Thymus (tissue), 14 donors: ENCODE data around the gene ECT2. TPM values are rescaled to one million over a fixed set of nuclear protein-coding genes. Genes with fewer than 3 reads are reported as not detected.
"Not testable (repeated sequence)": the region's sequence is repeated elsewhere in the genome, so short reads cannot be mapped to it uniquely, and the experiment has no call there.

Source experiments
- DNase-seq, 9 donors: peaks; one replicate each; pipeline ENCODE4 v3.0.0-alpha.2; 2013; ENCODE audit warnings: low spot score in 9 of 9, low read depth in 6 of 9, missing footprints in 1 of 9
- H3K27ac ChIP-seq, 2 donors: one replicate each; pipeline ENCODE4 v1.5.1; 2013; ENCODE audit warnings: control low read depth in 1 of 2, low read depth in 1 of 2, low read length in 1 of 2, mild to moderate bottlenecking in 1 of 2, moderate library complexity in 1 of 2
- H3K27me3 ChIP-seq, 2 donors: one replicate each; pipeline ENCODE4 v1.5.1; 2013; ENCODE audit warnings: low read length in 1 of 2; ENCODE audit not compliant: control insufficient read depth in 2 of 2, insufficient read depth in 1 of 2
- H3K36me3 ChIP-seq, 2 donors: one replicate each; pipeline ENCODE4 v1.5.1; 2013; ENCODE audit warnings: low read length in 1 of 2, mild to moderate bottlenecking in 1 of 2, moderate library complexity in 1 of 2; ENCODE audit not compliant: control insufficient read depth in 2 of 2, insufficient read depth in 2 of 2
- H3K4me1 ChIP-seq, 2 donors: one replicate each; pipeline ENCODE4 v1.5.1; 2013; ENCODE audit warnings: low read length in 2 of 2; ENCODE audit not compliant: control insufficient read depth in 2 of 2, insufficient read depth in 2 of 2
- H3K4me3 ChIP-seq, 2 donors: one replicate each; pipeline ENCODE4 v1.5.1; 2013; ENCODE audit warnings: low read length in 2 of 2, control low read depth in 1 of 2, mild to moderate bottlenecking in 1 of 2
- H3K9me3 ChIP-seq, 2 donors: one replicate each; pipeline ENCODE4 v1.5.1; 2013; ENCODE audit warnings: low read length in 1 of 2, mild to moderate bottlenecking in 1 of 2; ENCODE audit not compliant: control insufficient read depth in 2 of 2, insufficient read depth in 1 of 2
- WGBS: extraction: QIAGEN DNeasy Blood & Tissue Kit; methylation state at CpG from one replicate; pipeline ENCODE4 v1.1.7; 2013; 5-methylcytosine and 5-hydroxymethylcytosine counted together
- long read RNA-seq, 10 donors: transcript quantifications; one replicate each; lab custom pipeline, GENCODE V29; 2026
- polyA plus RNA-seq: library from polyadenylated mRNA; stranded (reverse); fragments of 200-250 nt; gene quantifications from one replicate; pipeline ENCODE4 v1.2.3, GENCODE V29; 2013
- total RNA-seq: library from RNA; stranded (reverse); fragments of 120-200 nt; gene quantifications from one replicate; pipeline ENCODE4 v1.2.4, GENCODE V29; 2013
- donor health status: healthy.

Gene ECT2, protein sequence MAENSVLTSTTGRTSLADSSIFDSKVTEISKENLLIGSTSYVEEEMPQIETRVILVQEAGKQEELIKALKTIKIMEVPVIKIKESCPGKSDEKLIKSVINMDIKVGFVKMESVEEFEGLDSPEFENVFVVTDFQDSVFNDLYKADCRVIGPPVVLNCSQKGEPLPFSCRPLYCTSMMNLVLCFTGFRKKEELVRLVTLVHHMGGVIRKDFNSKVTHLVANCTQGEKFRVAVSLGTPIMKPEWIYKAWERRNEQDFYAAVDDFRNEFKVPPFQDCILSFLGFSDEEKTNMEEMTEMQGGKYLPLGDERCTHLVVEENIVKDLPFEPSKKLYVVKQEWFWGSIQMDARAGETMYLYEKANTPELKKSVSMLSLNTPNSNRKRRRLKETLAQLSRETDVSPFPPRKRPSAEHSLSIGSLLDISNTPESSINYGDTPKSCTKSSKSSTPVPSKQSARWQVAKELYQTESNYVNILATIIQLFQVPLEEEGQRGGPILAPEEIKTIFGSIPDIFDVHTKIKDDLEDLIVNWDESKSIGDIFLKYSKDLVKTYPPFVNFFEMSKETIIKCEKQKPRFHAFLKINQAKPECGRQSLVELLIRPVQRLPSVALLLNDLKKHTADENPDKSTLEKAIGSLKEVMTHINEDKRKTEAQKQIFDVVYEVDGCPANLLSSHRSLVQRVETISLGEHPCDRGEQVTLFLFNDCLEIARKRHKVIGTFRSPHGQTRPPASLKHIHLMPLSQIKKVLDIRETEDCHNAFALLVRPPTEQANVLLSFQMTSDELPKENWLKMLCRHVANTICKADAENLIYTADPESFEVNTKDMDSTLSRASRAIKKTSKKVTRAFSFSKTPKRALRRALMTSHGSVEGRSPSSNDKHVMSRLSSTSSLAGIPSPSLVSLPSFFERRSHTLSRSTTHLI
- total RNA-seq = 39.0 TPM
- 7.9 TPM for polyA plus RNA-seq
- long read RNA-seq, donor 1, full-length matches to known transcripts = 1 of 1 reads
- long read RNA-seq, donor 1, partial matches to known transcripts = 0 of 1 reads
- long read RNA-seq, donor 1, other reads (novel, unspliced or antisense) = 0 of 1 reads
- long read RNA-seq, donor 2 = 0 reads
- long read RNA-seq, donor 3, full-length matches to known transcripts = 4 of 4 reads
- long read RNA-seq, donor 3, partial matches to known transcripts = 0 of 4 reads
- long read RNA-seq, donor 3, other reads (novel, unspliced or antisense) = 0 of 4 reads
- long read RNA-seq, donor 4, full-length matches to known transcripts = 1 of 1 reads
- long read RNA-seq, donor 4, partial matches to known transcripts = 0 of 1 reads
- long read RNA-seq, donor 4, other reads (novel, unspliced or antisense) = 0 of 1 reads
- long read RNA-seq, donor 5, full-length matches to known transcripts = 3 of 50 reads
- long read RNA-seq, donor 5, partial matches to known transcripts = 47 of 50 reads
- long read RNA-seq, donor 5, other reads (novel, unspliced or antisense) = 0 of 50 reads
- long read RNA-seq, donor 6, full-length matches to known transcripts = 3 of 13 reads
- long read RNA-seq, donor 6, partial matches to known transcripts = 10 of 13 reads
- long read RNA-seq, donor 6, other reads (novel, unspliced or antisense) = 0 of 13 reads
- long read RNA-seq, donor 7, full-length matches to known transcripts = 4 of 4 reads
- long read RNA-seq, donor 7, partial matches to known transcripts = 0 of 4 reads
- long read RNA-seq, donor 7, other reads (novel, unspliced or antisense) = 0 of 4 reads
- long read RNA-seq, donor 8, full-length matches to known transcripts = 3 of 3 reads
- long read RNA-seq, donor 8, partial matches to known transcripts = 0 of 3 reads
- long read RNA-seq, donor 8, other reads (novel, unspliced or antisense) = 0 of 3 reads
- long read RNA-seq, donor 9, full-length matches to known transcripts = 4 of 4 reads
- long read RNA-seq, donor 9, partial matches to known transcripts = 0 of 4 reads
- long read RNA-seq, donor 9, other reads (novel, unspliced or antisense) = 0 of 4 reads
- long read RNA-seq, donor 10, full-length matches to known transcripts = 2 of 18 reads
- long read RNA-seq, donor 10, partial matches to known transcripts = 16 of 18 reads
- long read RNA-seq, donor 10, other reads (novel, unspliced or antisense) = 0 of 18 reads

DNA sequence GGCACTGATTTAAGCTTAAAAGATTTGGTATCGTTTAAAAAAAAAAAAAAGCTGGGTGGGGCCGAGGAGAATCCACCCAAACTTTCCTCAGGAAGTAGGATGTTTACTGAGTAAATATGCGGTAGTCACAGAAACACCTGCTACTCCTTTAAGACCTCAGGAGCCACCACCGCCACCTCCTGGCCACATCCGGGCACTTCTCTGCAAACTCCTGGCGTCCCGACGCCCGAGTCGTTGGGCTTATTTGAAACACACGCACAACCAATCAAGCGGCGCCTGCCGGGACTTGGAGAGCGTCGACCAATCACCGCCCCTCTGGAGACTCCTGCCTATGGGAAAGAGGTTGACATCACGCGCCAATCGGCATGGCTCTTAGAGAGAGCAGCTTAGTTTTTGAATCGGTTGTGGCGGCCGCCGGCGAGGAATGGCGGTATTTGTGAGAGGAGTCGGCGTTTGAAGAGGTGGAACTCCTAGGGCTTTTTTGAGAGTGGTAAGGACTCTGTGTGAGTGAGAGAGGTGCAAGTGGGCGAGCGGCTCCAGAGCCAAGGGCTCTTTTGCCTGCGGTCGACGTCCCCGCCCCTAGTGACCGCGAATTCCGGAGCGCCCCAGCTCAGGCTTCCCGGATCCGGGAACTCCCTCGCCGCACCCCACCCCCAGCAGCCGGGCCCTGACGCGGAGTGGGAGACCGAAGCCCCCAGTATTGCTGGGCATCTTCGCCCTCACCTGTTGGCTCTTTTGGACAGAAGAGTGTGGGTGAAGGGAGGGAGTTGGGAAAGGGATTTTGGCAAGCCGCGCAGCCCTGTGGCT lies at the start of gene ECT2:
TSS of gene ECT2 (plus strand) at position 359 of the 807 bp plus-strand sequence. CDS start 3,805 bp downstream, outside the sequence.
- H3K4me1 ChIP-seq = peaks cover 5 to 17% of the 10 kb centered on the region in 2 donors
- no peaks in the 10 kb centered on the region for H3K27me3 ChIP-seq
- H3K36me3 ChIP-seq = peaks cover 0 to 18% of the 10 kb centered on the region in 2 donors
- under 1% methylated on average over 49 of the region's 49 CpGs for WGBS
- peak; percentile 97 to 100 (median 99) for DNase-seq
- H3K9me3 ChIP-seq = no peaks in the 10 kb centered on the region
- peak within 1 kb of the TSS; percentile 62 to 86 for H3K27ac ChIP-seq
- peak within 1 kb of the TSS; percentile 84 to 92 for H3K4me3 ChIP-seq

- H3K4me1 ChIP-seq = no peaks in the 10 kb centered on the region
- H3K27me3 ChIP-seq = no peaks in the 10 kb centered on the region
- no peaks in the 10 kb centered on the region for H3K9me3 ChIP-seq
- WGBS = 100% methylated on average over 1 of the region's 1 CpG
- H3K27ac ChIP-seq = no peak overlapping the region
- no peak overlapping the region for H3K4me3 ChIP-seq
- DNase-seq = no peak
- no peaks in the 10 kb centered on the region for H3K36me3 ChIP-seq
Measured at GRCh38 chr3:172700936-172701455, 49.5 kb upstream of the ECT2 start.

DNA sequence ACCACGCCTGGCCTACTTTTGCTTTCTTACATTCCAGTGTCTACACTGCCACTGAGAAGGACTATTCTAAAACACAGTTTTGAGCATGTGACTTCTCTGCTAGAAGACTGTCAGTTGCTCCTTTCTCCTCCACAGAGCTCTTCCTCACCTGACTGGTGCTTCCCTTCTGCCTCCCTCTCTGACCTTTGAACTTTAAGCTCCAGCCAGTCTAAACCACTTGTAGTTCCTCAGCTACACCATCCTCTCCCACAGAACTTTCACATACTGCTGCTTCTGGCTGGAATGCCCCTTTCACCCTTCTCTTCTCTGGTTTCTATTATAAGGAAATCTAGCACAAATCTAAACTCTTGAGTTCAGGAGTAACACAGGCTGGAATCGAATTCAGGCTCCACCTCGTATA lies 48.8 kb upstream of the ECT2 start:
- DNase-seq = no peak
- no peaks in the 10 kb centered on the region for H3K27me3 ChIP-seq
- no peaks in the 10 kb centered on the region for H3K4me1 ChIP-seq
- no peaks in the 10 kb centered on the region for H3K9me3 ChIP-seq
- H3K36me3 ChIP-seq = no peaks in the 10 kb centered on the region
- H3K27ac ChIP-seq = no peak overlapping the region
- no peak overlapping the region for H3K4me3 ChIP-seq
- 99% methylated on average over 3 of the region's 3 CpGs for WGBS

DNA sequence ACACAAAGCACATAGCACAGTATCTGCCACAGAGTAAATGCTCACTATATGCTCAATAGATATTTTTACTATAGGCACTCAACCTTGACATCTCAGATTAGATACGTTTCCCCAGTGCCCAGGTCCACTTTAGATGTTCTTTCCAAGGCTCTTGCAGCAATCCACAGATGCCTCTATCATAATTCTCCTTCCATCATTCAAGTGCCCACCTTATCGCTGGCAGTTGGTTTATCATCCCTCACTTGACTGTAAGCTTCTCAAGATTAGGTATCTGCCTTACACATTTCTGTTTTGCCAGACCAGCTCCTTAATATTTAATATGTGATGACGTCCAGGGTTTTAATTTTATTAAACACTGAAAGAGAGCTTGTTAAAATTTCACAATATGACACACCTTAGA lies 48.3 kb upstream of the ECT2 start:
- Histone ChIP-seq H3K9me3 (no peaks in the 10 kb centered on the region), H3K36me3 (no peaks in the 10 kb centered on the region), H3K27me3 (no peaks in the 10 kb centered on the region), H3K4me3 (no peak overlapping the region), H3K4me1 (no peaks in the 10 kb centered on the region), H3K27ac (no peak overlapping the region)
- no peak for DNase-seq
- 96% methylated on average over 3 of the region's 3 CpGs for WGBS

GRCh38 chr3:172702731-172703130 lies 47.8 kb upstream of the ECT2 start:
- H3K27me3 ChIP-seq, DNase-seq, H3K4me1 ChIP-seq, H3K27ac ChIP-seq, H3K4me3 ChIP-seq, H3K9me3 ChIP-seq, H3K36me3 ChIP-seq: not testable (repeated sequence)
- 97% methylated on average over 3 of the region's 3 CpGs for WGBS

- 78% methylated on average over 1 of the region's 1 CpG for WGBS
- H3K36me3 ChIP-seq = no peaks in the 10 kb centered on the region
Measured at GRCh38 chr3:172704001-172704400, 46.5 kb upstream of the ECT2 start.

DNA sequence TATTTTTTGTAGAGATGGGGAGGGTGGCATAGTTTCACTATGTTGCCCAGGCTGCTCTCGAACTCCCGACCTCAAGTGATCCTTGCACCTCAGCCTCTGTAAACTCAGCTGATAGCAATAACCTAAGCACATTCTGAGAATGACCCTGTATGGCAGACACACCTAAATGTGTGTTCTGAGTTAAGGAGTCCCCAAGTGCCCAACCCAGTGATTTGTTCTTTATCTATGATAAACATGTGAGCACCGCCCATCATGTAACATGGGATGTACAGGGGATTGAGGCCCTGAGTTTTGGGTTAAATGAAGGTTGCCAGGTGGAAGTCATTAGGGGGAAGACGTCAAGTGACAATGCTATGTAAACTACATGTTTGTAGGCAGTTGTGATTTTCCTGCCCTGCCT lies 45.4 kb upstream of the ECT2 start:
- DNase-seq = no peak
- H3K9me3 ChIP-seq = no peaks in the 10 kb centered on the region
- no peak overlapping the region for H3K27ac ChIP-seq
- peaks cover 5% of the 10 kb centered on the region in 2 donors for H3K4me1 ChIP-seq
- H3K4me3 ChIP-seq = no peak overlapping the region
- WGBS = 97% methylated on average over 4 of the region's 4 CpGs
- no peaks in the 10 kb centered on the region for H3K36me3 ChIP-seq
- H3K27me3 ChIP-seq = no peaks in the 10 kb centered on the region

More at GRCh38 chr3:172704001-172704400, 46.5 kb upstream of the ECT2 start:
- no peaks in the 10 kb centered on the region for H3K4me1 ChIP-seq
- no peak overlapping the region for H3K27ac ChIP-seq
- no peaks in the 10 kb centered on the region for H3K27me3 ChIP-seq
- no peaks in the 10 kb centered on the region for H3K9me3 ChIP-seq
- H3K4me3 ChIP-seq = no peak overlapping the region
- DNase-seq = no peak
